Ureter (tissue), 1 donor: ENCODE results near the gene OGG1. TPM values are rescaled to one million over a fixed set of nuclear protein-coding genes. Genes with fewer than 3 reads are reported as not detected.

Experiments
- DNase-seq: peaks from one replicate; pipeline ENCODE4 v3.0.0-alpha.2; 2020; ENCODE audit warnings: low spot score
- total RNA-seq: library from RNA; stranded (reverse); gene quantifications from one replicate; pipeline ENCODE4 v1.2.4, GENCODE V29; 2023
- donor health status: DM: yes; HTN: yes; CAD: no.

Gene OGG1
- total RNA-seq, 1 donor from 2014 or later, result 25.3 TPM

DNA sequence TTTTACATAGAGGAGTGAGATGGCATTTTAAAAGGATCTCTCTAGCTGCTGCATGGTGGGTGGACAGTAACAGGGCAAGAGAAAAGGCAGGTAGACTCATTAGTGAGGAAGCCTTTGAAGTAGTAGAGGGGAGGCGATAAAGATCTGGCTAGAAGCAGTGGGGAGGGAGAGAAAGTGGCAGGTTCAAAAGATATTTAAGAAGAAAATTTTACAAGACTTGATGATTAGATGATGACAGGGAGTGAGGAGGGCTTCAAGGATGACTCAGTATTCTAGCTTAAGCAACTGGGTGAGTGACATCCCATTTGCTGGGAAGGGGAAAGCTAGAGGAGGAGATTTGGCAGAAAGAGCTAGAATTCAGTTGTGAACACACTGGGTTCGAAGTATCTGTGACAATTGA lies 22.0 kb upstream of the OGG1 start:
- no peak for DNase-seq

DNA sequence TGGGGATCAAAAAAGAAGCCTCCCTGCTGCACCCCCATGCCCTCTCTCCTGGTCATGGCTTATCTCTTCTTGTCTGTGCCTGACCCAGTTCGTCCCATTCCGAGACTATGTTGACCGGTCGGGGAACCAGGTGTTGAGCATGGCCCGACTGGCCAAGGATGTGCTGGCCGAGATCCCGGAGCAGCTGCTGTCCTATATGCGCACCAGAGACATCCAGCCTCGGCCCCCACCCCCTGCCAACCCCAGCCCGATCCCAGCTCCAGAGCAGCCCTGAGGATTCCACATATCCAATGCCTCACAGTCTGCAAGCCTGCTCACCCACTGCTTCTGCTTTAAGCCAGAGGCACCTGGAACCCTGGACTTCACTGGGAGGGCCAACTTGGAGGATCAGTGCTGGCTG lies 20.3 kb upstream of the OGG1 start:
- no peak for DNase-seq

DNA sequence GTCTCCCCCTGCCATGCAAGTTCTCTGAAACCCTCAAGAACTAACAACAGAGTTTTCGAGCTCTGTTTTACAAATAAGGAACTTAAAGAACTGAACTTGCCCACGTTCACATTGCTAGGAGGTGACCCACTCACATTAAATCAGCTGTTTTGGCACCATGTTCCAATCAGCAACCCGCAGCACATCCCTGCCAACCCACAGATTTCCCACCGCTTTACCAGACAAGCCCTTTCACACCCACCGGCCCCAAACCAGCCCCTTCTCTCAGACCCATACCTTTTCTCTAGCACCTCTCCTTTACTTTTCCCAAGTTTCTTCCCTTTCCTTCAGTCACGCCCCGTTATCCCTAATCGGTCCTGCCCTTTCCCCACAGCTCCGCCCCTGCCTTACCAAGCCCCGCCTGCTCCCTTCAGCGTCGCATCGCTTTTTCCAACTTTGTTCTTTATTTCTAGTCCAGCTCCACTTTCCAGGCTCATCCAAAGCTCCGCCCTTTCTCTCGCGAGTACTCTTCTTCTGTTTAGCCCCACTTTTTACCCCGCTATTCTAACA lies 19.0 kb upstream of the OGG1 start:
- DNase-seq, result no peak

DNA sequence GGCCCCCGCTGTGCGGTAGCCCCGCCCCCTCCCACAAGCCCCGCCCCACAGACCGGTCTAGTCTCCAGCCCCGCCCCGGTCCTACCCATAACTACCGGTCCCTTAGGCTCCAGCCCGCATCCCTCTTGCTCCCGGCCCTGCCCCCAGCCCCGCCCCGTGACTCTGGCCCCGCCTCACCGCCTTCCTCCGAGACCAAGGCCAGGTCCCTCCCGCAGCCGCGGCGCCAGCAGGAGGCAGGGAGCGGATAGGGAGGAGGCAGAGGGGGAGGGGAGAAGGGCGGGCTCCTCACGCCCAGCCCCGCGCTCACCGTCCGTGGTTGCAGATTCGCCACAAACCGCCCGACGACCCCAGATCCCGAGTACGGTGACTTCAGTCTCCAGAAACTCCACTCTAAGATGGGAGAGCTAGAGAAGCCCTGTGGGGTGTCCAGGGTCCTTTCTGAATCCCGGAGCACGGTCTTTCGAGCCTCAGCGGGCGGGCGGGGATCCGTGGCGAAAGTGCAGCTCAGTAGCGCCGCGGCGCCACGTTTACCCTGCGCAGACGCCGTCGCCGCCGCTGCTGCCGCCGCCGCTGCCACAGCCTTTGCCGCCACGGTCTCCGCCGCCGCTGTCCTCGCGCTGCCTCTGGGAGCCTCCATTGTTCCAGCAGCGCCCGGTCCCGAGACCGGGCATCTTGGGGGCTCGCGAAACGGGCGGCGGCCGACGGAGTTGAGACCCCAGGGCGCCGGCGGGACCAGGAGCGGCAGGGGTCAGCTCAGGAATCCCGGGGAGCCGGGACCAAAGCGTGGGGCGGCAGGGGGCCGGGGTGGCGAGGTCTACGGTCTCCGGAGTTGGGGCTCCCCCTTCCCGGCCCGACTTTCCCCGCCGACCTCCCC lies 18.3 kb upstream of the OGG1 start, which contains the start of gene BRPF1:
BRPF1 (plus strand) TSS at position 530 of the 874 bp plus-strand sequence. CDS start 2,406 bp downstream, outside the sequence.
- peak; percentile 100 for DNase-seq

DNA sequence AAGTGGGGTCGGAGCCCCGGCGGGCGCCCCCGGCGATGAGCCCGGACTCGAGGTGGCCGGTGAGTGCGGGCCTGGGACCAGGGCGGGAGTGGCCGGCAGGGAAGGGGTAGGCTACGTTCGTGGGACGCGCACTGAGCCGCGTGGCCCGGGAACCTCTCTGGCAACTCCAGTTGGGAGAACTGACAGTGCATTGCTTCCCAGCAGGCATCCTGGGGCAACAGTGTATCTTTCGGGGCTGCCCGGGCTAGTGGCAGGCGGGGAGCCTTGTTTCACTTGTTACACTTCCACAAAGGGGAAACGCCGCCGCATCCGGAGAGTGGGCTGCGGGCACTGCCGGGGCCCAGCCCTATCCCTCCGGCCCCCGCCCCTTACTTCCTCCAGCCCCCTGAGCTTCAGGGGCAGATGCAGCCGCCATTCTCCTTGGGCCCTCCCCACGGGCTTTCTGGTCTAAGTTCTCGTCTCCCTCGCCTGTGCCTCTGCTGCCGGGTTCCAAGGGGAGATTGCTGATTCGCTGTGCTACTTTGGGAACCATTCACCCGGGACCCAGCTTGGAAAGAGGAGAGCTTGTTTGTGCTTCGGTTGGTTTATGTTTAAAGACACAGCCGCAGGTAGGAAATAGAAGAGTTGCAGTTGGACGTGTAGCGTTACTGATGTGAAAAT lies 17.5 kb upstream of the OGG1 start:
- DNase-seq, result peak; percentile 47

DNA sequence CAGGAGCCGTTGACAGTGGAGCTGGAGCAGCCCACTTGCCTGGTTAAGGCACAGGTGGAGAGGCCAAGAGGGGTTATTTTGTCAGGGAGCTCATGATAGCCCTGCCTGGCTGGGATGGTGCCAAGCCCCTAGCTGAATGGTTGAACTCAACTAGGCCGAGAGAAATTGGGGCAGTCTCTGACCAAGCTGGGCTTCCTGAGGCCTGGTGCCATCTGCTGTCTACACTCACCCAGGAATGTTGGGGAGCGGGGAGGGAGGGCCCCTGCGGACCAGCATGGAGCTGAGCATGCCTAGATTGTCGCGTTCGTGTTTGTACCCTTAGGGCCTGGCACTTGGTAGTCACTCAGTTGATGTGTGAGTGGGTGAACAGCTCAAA lies 17.0 kb upstream of the OGG1 start:
- no peak for DNase-seq

DNA sequence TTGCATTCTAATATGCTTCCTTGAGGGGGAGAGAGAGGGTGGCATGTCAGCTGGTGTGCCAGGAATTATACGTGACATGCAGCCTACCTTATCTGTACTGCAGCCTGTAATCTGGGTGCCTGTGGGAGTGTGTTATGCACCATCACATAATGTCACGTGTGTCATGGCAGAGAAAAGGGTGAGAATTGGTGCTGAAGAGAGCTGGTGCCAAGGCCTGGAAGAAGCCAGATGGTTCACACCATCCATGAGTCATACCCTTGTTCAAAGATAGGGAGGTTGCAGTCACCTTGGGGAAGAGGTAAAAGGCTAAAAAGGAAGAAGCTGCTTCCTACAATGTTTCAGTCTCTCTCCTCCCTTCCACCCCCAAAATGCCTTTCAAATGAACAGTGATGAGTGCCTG lies 12.9 kb upstream of the OGG1 start:
- DNase-seq, result no peak

DNA sequence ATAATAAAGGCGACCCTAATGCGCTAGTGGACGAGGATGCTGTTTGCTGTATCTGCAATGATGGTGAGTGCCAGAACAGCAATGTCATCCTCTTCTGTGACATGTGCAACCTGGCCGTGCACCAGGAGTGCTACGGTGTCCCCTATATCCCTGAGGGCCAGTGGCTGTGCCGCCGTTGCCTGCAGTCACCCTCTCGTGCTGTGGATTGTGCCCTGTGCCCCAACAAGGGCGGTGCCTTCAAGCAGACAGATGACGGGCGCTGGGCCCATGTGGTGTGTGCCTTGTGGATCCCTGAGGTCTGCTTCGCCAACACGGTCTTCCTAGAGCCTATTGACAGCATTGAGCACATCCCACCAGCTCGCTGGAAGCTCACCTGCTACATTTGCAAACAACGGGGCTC lies 10.6 kb upstream of the OGG1 start:
- no peak for DNase-seq

DNA sequence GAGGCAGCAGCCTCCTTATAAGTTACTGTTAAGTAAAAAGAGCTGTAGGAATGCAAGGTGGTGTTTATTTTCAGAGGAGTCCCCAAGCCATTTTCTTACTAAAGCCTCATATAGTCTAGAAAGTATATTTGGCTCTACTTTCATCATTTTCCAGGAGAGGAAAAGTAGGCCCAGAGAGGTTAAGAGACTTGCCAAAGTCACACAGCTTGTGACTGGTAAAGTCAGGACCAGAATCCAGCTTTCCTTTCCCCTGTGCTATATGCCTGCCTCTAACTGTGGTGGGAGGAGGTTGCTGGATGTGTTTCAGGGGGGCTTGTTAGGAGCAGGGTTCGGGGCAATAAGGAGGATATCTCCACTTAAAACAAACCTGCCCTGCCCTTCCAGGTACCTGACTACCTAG lies 7.2 kb upstream of the OGG1 start:
- no peak for DNase-seq

DNA sequence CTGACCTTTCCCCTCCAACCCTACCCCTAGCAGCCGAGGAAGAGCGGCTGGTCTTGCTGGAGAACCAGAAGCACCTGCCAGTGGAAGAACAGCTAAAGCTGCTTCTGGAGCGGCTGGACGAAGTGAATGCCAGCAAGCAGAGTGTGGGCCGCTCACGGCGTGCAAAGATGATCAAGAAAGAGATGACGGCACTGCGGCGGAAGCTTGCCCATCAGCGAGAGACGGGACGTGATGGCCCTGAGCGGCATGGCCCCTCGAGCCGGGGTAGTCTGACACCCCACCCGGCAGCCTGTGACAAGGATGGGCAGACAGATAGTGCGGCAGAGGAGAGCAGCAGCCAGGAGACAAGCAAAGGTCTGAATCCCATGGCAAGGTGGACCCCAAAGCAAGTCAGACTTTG lies 6.2 kb upstream of the OGG1 start:
- no peak for DNase-seq

DNA sequence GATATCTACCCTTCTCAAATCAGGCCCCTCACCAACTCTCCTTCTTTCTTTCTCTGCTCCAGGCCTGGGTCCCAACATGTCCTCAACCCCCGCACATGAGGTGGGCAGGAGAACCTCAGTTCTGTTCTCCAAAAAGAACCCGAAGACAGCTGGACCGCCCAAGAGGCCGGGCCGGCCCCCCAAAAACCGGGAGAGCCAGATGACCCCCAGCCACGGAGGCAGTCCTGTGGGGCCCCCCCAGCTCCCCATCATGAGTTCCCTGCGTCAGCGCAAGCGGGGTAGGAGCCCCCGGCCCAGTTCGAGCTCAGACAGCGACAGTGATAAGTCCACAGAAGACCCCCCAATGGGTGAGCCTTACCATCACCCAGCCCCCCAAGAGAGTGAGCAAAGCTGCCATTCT lies 5.6 kb upstream of the OGG1 start:
- no peak for DNase-seq

DNA sequence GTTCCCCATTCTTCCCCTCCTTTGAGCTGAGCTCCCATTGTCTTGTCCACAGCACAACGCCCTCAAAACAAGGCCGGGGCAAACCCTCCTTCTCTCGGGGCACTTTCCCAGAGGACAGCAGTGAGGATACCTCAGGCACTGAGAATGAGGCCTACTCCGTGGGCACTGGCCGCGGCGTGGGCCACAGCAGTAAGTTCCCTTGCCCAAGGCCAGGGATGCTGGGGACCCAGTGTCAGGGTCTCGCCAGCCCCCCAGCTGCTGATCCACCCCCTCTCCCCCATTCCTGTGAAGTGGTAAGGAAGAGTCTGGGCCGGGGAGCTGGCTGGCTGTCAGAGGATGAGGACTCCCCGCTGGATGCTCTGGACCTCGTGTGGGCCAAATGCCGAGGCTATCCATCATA lies 4.2 kb upstream of the OGG1 start:
- no peak for DNase-seq

DNA sequence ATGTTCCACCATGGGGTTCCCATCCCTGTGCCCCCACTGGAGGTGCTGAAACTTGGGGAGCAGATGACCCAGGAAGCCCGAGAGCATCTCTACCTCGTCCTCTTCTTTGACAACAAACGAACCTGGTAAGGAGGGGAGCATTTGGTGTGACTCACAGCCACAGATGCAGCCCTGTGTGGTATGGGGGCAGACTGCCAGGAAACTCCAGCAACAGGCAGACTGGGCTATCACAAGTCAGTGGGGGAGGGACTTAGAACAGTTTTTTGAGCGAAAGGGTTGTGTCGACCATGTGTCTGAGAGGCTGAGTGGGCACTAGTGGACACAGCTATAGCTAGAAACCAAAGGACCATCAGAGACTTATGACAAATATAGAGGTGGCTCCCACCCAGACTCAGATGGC lies 3.4 kb upstream of the OGG1 start:
- DNase-seq, result no peak

DNA sequence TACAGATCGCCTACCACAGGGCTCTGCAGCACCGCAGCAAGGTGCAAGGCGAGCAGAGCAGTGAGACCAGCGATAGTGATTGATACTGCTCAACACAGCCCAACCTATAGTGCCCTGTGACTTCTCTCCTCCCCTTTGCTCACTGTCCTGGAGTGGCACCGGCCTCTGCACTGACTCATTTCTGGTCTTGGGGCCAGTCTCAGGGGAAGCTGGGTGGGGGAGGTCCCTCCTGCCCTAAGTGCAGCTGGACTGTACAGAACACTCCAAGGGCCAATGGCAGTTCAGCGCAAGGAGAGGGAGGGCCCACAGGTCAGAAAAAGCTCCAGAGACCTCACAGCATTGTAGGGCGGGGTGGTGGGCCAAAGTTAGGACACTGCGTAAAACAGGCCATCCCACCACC lies 2.5 kb upstream of the OGG1 start:
- no peak for DNase-seq

DNA sequence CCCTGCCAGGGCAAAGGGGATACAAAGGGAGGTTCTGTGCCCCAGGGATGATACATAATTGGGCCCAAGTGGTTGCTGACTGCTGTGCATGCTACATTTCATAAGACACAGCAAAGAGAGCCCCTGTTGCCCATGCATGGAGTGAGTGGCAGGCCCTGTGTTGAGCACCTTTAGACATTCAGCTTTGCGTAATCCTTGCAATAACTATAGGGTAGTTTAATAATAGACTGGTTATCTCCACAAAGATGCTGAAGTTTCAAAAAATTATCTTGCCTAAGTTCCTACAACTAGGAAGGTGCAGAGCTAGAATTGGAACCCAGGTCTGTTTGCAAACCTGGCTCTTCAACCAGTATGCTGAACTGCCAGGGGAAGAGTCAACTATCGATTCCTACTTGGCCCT lies 1.7 kb upstream of the OGG1 start:
- DNase-seq, result no peak

DNA sequence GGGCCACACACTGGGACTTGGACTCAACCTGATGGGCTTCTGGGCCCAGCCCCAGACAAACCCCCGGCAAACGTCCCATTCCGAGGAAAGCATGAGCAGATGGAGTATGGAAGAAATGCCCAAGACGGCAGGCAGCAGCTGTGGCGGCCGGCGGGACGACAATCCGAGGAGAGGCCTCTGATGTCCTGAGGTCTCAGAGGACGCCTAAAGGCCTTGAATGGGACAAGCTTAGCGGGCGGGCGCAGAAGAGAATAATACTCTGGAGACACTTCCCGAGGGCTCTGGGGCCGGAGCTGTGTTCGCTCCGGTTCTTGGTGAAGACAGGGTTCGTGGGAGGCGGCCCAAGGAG lies 482 bp upstream of the OGG1 start:
- no peak for DNase-seq

DNA sequence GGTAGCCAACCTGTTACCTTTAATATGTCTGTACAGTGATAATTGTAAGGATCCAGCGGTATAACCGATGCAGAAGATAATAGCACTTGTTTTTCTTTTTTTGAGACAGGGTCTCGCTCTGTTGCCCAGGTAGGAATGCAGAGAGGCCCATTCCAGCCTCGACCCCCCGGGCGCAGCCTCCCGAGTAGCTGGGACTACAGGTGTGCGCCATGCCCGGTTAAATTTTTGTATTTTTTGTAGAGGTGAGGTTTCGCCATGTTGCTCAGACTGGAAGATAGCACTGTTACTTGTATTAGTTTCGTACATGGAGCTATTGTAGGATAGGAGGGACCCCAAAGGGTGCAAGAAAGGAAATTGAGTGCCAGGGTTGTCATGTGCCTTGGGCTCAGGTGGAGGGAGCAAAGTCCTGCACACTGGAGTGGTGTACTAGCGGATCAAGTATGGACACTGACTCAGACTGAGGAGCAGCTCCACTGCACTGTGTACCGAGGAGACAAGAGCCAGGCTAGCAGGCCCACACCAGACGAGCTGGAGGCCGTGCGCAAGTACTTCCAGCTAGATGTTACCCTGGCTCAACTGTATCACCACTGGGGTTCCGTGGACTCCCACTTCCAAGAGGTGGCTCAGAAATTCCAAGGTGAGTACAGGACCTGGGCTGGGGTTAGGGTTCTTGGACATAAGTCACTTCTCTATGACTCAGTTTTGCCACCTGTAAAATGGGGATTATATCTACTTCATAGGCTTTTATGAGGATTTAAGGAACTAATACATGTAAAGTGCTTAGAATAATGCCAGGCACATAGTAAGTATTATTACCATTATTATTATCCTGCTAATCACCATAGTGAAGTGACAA lies 1.0 kb downstream of the OGG1 start:
- DNase-seq, result no peak

DNA sequence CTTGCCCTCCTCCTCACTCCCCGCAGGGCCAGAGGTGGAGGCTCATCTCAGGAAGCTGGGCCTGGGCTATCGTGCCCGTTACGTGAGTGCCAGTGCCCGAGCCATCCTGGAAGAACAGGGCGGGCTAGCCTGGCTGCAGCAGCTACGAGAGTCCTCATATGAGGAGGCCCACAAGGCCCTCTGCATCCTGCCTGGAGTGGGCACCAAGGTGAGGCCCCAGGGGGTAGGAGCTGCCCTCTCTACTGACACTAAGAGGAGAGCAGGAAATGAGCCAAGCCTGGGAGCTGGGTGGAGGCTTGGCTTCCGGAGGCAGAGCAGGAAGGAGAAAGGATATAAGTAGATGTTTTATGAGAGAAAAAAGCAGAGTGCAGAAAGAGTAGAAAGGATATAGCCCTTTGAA lies 4.9 kb downstream of the OGG1 start:
- no peak for DNase-seq

DNA sequence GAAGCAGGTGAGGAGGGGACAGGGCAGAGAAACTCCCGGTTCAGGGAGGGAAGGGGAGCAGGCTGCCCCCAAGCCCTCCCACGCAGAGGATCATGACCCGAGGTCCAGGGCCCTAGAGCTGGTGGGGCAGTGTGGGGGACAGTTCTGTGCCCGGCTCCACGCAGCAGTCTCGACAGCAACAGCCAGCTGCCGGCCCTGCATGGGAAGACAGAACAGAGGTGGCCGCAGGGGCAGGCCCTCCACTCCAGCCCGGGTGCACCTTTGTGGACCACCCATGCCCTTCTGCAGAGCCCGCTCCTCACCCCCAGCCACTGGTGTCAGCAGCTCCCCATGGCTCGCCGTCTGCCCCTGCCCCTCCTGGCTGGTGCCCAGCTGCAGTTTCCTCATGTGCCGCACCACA lies 7.7 kb downstream of the OGG1 start:
- DNase-seq, result no peak

DNA sequence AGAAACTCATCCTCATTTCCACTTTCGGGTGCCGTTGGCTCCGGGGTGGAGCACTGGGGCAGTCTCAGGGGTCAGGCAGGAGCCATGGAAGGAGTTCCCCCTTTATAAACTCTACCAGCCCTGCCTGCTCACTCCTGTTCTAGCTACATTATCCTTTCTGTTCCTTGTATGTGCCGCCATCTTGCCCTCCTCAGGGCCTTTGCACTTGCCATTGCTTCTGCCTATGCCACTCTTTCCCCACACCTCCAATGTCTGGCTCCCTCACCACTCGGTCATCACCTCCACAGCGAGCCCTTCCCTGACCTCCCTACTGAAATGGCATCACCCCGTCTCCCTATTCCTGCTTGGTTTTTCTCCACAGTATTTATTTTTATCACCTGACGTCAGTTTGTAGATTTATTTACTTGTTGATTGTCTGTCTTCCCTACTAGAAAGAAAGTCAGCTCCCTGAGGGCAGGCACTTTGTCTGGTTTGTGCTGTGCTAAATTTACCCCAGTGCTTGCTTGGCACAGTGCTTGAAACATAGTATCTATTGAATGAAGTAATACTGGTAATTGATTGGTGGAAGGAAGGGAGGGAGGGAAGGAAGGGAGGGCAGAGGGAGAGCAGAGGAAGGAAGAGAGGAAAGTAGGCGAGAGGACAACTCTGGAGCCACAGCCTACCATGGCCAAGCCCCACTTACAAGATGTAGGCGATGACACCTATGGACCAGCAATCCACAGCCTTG lies 11.2 kb downstream of the OGG1 start:
- DNase-seq, result no peak

DNA sequence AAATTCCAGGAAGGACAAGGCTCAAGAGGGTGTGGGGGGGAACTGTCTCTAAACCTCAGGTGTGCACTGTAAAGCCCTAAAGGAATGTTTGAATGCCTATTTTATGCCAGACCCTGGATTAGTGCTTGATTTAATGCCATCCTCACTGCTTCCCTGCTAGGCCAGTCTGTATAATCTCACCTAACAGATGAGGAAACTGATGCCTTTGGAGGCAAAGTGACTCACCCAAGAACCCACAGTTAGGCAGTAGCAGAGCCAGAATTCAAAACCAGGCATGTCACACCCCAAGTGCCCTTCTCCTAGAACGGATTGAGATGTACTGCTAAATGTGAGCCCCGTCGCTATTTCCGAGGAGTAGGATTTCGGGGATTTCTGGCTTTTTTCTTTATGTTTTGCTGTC lies 12.2 kb downstream of the OGG1 start:
- DNase-seq, result no peak

DNA sequence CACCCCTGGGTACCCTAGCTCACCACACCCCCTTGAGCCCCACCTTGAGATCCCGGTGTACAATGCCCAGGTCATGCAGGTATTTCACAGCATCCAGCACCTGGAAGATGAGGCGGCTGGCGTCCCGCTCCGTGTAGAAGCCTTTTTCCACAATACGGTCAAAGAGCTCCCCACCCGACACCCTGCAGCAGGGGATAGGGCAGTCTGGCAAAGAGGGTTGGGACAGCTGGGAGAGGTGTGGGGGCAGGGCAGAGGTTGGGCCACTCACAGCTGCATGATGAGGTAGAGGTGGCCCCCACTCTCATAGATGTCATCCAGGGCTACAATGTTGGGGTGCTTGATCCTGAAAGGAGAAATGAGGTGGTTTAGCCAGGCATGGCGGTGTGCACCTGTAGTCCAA lies 13.1 kb downstream of the OGG1 start:
- no peak for DNase-seq
